Left renal cortex interstitium (tissue), 4 donors: Measurements from ENCODE around the gene LUC7L2. TPM values are rescaled to one million over a fixed set of nuclear protein-coding genes. Genes with fewer than 3 reads are reported as not detected.
"Not testable (repeated sequence)": the region's sequence is repeated elsewhere in the genome, so short reads cannot be mapped to it uniquely, and the experiment has no call there.

Experiments used
- DNase-seq, 4 donors: peaks; one replicate each; pipeline ENCODE4 v3.0.0-alpha.2; 2013; ENCODE audit warnings: low read depth in 4 of 4, low spot score in 2 of 4, missing footprints in 1 of 4
- polyA plus RNA-seq, 4 donors: library from polyadenylated mRNA; unstranded; fragments of 120-200 nt; gene quantifications; one replicate each; pipeline ENCODE4 v1.2.1, GENCODE V29; 2013; ENCODE audit not compliant: insufficient read length in 4 of 4

LUC7L2 gene
- polyA plus RNA-seq, 4 donors: 105 to 190 (median 134) TPM

DNA sequence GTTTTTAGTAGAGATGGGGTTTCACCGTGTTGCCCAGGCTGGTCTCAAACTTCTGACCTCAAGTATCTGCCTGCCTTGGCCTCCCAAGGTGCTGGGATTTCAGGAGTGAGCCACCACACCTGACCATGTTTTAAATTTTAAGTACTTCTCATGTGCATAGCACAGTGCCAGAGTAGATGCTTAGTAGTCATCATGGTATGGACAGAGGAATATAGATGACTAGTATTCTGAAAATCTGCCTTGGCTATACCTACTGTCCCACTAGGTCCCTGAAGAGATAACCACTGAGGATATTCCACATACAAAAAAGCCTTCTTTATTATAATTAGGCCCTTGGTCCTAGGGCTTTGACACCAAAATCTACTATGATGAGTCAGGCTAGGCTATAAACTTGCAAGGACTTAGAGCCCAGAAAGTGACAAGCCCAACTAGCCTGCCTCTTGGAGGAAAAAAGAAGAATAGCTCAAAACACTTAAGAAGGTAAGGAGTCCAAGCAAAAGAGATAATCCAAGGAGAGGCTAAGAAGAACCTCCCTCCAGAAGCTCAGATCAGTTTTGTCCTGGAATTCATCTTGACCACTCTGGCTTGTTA, 34.0 kb downstream of the LUC7L2 start:
- DNase-seq: no peak

GRCh38 chr7:139394540-139394939, 34.8 kb downstream of the LUC7L2 start:
- no peak for DNase-seq

GRCh38 chr7:139396323-139396951, 36.7 kb downstream of the LUC7L2 start:
- no peak for DNase-seq

DNA sequence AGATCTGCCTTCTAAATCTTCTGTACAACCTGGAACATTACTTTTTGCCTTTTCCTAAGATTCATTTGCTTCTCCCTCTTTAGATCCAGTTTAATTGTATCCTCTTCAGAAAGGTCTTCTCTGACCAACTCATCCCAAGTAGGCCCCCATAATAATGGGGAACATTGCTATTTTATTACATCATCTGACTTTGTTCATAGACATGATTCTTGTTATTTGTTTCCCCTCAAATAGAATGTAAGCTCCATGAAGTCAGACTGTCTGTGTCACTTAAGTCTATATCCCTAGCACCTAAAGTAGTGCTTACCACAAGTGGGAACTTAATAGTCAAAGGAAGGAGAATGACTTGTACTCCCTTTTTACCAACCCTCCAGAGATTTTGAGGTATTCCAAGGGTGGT, 37.5 kb downstream of the LUC7L2 start:
- no peak for DNase-seq

DNA sequence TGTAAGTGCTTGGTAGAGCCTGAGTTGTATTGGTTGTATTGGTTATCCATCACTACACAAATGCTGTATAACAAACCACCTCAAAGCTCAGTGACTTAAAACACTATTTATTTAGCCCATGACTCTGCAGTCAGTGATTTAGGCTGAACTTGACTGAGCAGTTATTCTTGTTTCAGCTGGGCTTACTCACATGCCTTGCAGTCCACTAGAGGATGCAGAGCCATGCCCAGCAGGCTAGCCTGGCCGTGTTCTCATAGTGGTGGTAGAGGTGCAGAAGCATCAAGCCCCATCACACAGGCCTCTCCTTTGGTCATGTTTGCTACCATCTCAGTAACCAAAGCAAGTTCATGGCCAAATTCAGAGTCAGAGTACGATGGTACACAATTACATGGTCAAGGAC, 43.9 kb downstream of the LUC7L2 start:
- no peak for DNase-seq

- DNase-seq: no peak
Measured at GRCh38 chr7:139407555-139407954, 47.9 kb downstream of the LUC7L2 start.

DNA sequence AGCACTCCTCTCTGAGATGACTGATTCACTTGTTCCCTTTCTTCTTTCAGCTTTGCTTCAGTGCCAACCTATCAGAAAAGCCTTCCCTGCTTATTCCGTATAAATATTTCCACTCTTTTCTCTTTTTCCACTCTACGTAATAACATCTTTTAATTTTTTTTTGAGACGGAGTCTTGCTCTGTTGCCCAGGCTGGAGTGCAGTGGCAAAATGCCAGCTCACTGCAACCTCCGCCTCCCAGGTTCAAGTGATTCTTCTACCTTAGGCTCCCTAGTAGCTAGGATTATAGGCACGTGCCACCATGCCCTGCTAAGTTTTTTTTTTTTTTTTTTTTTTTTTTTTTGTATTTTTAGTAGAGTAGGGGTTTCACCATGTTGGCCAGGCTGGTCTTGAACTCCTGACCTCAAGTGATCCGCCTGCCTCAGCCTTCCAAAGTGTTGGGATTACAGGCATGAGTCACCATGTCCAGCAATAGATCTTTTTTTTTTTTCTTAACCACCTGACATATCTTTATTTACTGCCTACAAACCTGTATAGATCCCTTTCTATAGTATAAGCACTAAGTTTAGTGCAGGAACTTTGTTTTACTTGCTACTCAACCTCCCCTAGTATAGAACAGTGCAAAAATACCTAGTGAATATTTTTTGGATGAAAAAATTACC, 55.2 kb downstream of the LUC7L2 start:
- DNase-seq: not testable (repeated sequence)

GRCh38 chr7:139416405-139416804, 56.7 kb downstream of the LUC7L2 start:
- no peak for DNase-seq

DNA sequence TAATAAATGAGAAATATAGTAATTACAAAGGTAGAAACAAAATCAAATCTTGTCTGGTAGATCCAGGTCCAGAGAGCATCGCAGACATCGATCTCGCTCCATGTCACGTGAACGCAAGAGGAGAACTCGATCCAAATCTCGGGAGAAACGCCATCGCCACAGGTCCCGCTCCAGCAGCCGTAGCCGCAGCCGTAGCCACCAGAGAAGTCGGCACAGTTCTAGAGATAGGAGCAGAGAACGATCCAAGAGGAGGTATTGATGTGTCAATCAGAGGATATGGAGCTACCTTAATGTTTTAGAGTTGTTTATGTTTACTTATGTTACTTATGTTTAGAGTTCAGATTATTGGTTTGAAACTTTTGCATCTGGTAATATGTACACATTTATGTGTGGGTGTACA, 57.8 kb downstream of the LUC7L2 start:
- DNase-seq: no peak

- no peak for DNase-seq
Measured at GRCh38 chr7:139421123-139421522, 61.4 kb downstream of the LUC7L2 start.

GRCh38 chr7:139422126-139422525, 62.4 kb downstream of the LUC7L2 start:
- no peak for DNase-seq

DNA sequence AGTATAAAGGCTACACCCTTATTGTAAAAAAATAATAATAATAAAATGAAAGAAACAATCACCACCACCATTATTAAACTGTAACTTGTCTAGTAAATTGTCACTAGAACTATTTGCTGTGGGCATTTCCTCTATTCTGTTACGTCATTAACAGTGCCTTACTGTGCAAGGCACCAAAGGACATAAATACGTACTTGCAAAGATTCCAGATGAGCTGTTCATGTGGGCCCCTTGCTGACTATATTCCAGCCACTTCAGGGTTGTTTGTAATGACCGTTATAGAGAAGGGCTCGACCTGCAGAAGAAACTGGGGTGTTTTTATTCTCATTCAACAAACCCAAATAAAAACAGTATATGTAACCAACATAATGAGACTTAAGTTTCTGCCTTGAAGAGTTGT, 63.4 kb downstream of the LUC7L2 start:
- no peak for DNase-seq

DNA sequence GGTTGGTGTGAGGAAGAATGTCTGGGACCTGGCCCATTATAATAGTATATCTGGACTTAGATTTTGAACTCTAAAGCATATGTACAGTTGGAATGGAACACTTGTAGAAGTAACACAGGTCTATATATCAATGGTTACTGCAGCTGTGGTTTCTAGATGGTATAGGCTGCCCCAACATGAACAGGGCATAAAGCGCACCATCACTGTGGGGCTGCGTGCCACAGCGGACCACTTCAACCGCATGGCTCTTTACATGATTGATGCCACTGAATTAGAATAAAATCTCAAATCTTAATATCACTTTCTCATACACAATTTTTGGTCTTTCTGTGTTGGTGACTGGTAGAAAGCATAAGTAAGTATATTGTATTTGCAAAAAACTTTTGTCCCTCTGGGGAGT, 64.3 kb downstream of the LUC7L2 start:
- no peak for DNase-seq

GRCh38 chr7:139425701-139426100, 66.0 kb downstream of the LUC7L2 start:
- DNase-seq: not testable (repeated sequence)

DNA sequence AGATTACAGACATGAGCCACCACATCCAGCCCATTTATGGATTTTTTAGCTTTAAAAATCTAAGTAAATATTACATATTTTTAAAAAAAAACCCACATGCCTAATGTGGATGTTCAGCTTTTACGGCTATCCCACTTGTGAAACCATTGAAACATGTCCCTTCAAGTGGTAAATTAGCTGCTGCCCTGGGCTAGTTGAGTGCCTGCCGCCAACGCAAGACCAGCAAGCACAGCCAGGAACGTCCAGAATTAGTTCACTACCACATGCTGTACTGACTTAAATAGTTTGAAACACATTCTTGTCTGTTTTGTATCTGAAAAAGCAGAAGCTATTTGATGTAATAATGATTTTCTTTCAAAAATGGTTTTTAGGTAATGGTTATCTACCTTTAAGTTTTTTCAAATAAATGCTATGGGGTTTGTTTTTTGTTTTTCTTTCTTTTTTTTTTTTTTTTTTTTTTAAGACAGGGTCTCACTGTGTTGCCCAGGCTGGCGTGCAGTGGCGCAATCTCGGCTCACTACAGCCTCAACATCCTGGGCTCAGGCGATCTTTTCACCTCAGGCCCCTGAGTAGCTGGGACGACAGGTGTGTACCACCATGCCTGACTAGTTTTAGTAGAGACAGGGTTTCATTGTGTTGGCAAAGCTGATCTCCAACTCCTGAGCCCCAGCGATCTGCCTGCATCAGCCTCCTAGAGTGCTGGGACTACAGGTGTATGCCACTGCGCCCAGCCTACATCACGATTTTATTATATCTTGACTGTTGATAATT, 66.7 kb downstream of the LUC7L2 start:
- DNase-seq: no peak

- no peak for DNase-seq
Measured at GRCh38 chr7:139427029-139427420, 67.3 kb downstream of the LUC7L2 start.

DNA sequence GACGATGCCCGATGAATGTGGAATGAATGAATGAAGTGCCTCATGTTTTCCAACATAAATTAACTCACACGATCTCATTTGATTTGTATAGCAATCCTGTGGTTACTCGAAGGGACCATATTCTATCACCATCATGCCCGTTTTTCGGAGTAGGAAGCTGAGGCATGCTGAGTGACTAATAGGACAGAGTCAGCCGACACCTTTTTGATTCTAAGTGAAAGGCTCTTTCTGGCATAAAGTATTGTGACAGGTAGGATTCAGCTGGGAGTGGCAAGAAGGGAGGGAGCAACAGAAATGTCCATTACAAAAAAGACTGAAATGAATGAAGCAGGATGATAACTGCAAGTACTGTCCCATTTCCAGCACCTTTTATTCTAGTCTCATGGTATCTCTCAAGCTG, 68.1 kb downstream of the LUC7L2 start:
- DNase-seq: no peak

DNA sequence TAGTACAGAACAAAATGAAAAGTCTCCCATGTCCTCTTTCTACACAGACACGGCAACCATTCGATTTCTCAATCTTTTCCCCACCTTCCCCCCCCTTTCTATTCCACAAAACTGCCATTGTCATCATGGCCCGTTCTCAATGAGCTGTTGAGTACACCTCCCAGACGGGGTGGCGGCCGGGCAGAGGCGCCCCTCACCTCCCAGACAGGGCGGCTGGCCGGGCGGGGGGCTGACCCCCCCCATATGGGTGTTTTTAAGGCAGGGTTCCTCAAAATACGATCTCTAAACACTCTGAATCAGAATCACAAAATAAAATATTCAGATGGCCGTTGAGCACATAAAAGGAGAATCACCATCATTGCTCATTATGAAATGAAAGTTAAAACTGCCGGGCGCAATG, 70.0 kb downstream of the LUC7L2 start:
- DNase-seq: not testable (repeated sequence)

DNA sequence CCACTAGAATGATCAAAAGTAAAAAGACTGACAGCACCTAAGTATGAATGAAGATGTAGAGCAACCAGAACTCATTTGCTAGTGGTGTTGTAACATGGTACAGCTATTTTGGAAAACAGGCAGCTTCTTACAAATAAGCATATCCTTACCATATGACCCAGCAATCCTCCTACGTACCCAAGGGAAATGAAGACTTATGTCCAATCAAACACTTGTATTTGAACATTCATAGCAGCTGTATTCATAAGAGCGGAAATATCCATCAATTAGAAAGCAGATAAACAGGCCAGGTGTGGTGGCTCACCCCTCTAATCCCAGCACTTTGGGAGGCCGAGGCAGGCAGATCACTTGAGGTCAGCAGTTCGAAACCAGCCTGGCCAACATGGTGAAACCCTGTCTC, 70.7 kb downstream of the LUC7L2 start:
- no peak for DNase-seq

- DNase-seq: no peak
Measured at GRCh38 chr7:139431010-139431409, 71.3 kb downstream of the LUC7L2 start.

GRCh38 chr7:139431459-139431858, 71.8 kb downstream of the LUC7L2 start:
- no peak for DNase-seq
